ENCODE measurements around the gene KIAA0586. TPM values are rescaled to one million over a fixed set of nuclear protein-coding genes. Genes with fewer than 3 reads are reported as not detected.
"Not testable (repeated sequence)": the region's sequence is repeated elsewhere in the genome, so short reads cannot be mapped to it uniquely, and the experiment has no call there.

Gene KIAA0586
- total RNA-seq, 1 experiment from 2014 or later = 42.3 TPM

GRCh38 chr14:58401587-58401986 is 25.9 kb upstream of the KIAA0586 start:
- H3K27me3 ChIP-seq (ENCODE audit: low read length) = no peaks in the 10 kb centered on the region
- no peaks in the 10 kb centered on the region for H3K9me2 ChIP-seq (replicated peaks; ENCODE audit: insufficient read depth, low read length)
- no peaks in the 10 kb centered on the region for H3K9me3 ChIP-seq (ENCODE audit: low read length)
- no peak overlapping the region for H3K4me3 ChIP-seq (ENCODE audit: low read length)
- no peak for DNase-seq
- peaks cover 22% of the 10 kb centered on the region for H3K4me1 ChIP-seq (ENCODE audit: low read length)
- H3K36me3 ChIP-seq (ENCODE audit: insufficient read depth, low read length) = peaks cover 10% of the 10 kb centered on the region; the same call in 1 of the 2 replicates
- no peak overlapping the region for H2AFZ ChIP-seq (ENCODE audit: low read length)
- 0 out of 2 replicates have a peak, but pooled peaks cover 4% of the 10 kb centered on the region for H3K79me2 ChIP-seq (ENCODE audit: low read length)
- no peaks in the 10 kb centered on the region for H4K20me1 ChIP-seq (ENCODE audit: insufficient read depth, low read depth, low read length)
- no peak overlapping the region for H3K27ac ChIP-seq (ENCODE audit: low read length)
- no peak overlapping the region for H3K4me2 ChIP-seq (ENCODE audit: low read depth, low read length, poor library complexity, severe bottlenecking)
- H3K9ac ChIP-seq (ENCODE audit: low read length) = no peak overlapping the region

GRCh38 chr14:58408681-58409215 is 18.8 kb upstream of the KIAA0586 start:
- Histone ChIP-seq H2AFZ (ENCODE audit: low read length) (no peak overlapping the region), H3K9me2 (replicated peaks; ENCODE audit: insufficient read depth, low read length) (no peaks in the 10 kb centered on the region), H3K4me2 (ENCODE audit: low read depth, low read length, poor library complexity, severe bottlenecking) (no peak overlapping the region), H3K4me1 (ENCODE audit: low read length) (peaks cover 10% of the 10 kb centered on the region), H3K27me3 (ENCODE audit: low read length) (no peaks in the 10 kb centered on the region), H3K27ac (ENCODE audit: low read length) (no peak overlapping the region), H3K79me2 (ENCODE audit: low read length) (peaks cover 11% of the 10 kb centered on the region), H3K9ac (ENCODE audit: low read length) (no peak overlapping the region), H3K9me3 (ENCODE audit: low read length) (no peaks in the 10 kb centered on the region), H3K36me3 (ENCODE audit: insufficient read depth, low read length) (peaks cover 54% of the 10 kb centered on the region; the same call in 1 of the 2 replicates), H3K4me3 (ENCODE audit: low read length) (no peak overlapping the region), H4K20me1 (ENCODE audit: insufficient read depth, low read depth, low read length) (no peaks in the 10 kb centered on the region)
- no peak for DNase-seq

- Histone ChIP-seq H3K36me3 (ENCODE audit: insufficient read depth, low read length) (peaks cover 57% of the 10 kb centered on the region), H3K9me3 (ENCODE audit: low read length) (no peaks in the 10 kb centered on the region), H3K27ac (ENCODE audit: low read length) (no peak overlapping the region), H4K20me1 (ENCODE audit: insufficient read depth, low read depth, low read length) (no peaks in the 10 kb centered on the region), H2AFZ (ENCODE audit: low read length) (no peak overlapping the region), H3K9me2 (replicated peaks; ENCODE audit: insufficient read depth, low read length) (no peaks in the 10 kb centered on the region), H3K4me2 (ENCODE audit: low read depth, low read length, poor library complexity, severe bottlenecking) (no peak overlapping the region), H3K79me2 (ENCODE audit: low read length) (peaks cover 48% of the 10 kb centered on the region), H3K9ac (ENCODE audit: low read length) (no peak overlapping the region), H3K4me1 (ENCODE audit: low read length) (no peaks in the 10 kb centered on the region), H3K27me3 (ENCODE audit: low read length) (no peaks in the 10 kb centered on the region), H3K4me3 (ENCODE audit: low read length) (no peak overlapping the region)
- DNase-seq = no peak
Measured at GRCh38 chr14:58414845-58415244, 12.7 kb upstream of the KIAA0586 start.

GRCh38 chr14:58415636-58416547 is 11.6 kb upstream of the KIAA0586 start:
- no peaks in the 10 kb centered on the region for H3K27me3 ChIP-seq (ENCODE audit: low read length)
- H3K27ac ChIP-seq (ENCODE audit: low read length) = no peak overlapping the region
- DNase-seq = no peak
- no peaks in the 10 kb centered on the region for H3K4me1 ChIP-seq (ENCODE audit: low read length)
- no peaks in the 10 kb centered on the region for H3K9me3 ChIP-seq (ENCODE audit: low read length)
- H4K20me1 ChIP-seq (ENCODE audit: insufficient read depth, low read depth, low read length) = no peaks in the 10 kb centered on the region
- peaks cover 49% of the 10 kb centered on the region for H3K36me3 ChIP-seq (ENCODE audit: insufficient read depth, low read length)
- no peak overlapping the region for H2AFZ ChIP-seq (ENCODE audit: low read length)
- no peak overlapping the region for H3K9ac ChIP-seq (ENCODE audit: low read length)
- H3K9me2 ChIP-seq (replicated peaks; ENCODE audit: insufficient read depth, low read length) = no peaks in the 10 kb centered on the region
- no peak overlapping the region for H3K4me2 ChIP-seq (ENCODE audit: low read depth, low read length, poor library complexity, severe bottlenecking)
- H3K79me2 ChIP-seq (ENCODE audit: low read length) = peaks cover 52% of the 10 kb centered on the region
- no peak overlapping the region for H3K4me3 ChIP-seq (ENCODE audit: low read length)

- H3K36me3 ChIP-seq (ENCODE audit: insufficient read depth, low read length) = peaks cover 51% of the 10 kb centered on the region
Measured at GRCh38 chr14:58416934-58417333, 10.6 kb upstream of the KIAA0586 start.

GRCh38 chr14:58426670-58427280 is 744 bp upstream of the KIAA0586 start:
- Histone ChIP-seq H4K20me1 (ENCODE audit: insufficient read depth, low read depth, low read length) (no peaks in the 10 kb centered on the region), H3K79me2 (ENCODE audit: low read length) (peaks cover 70% of the 10 kb centered on the region), H3K27me3 (ENCODE audit: low read length) (no peaks in the 10 kb centered on the region), H3K4me2 (ENCODE audit: low read depth, low read length, poor library complexity, severe bottlenecking) (peak overlapping the region; percentile 92), H3K9me3 (ENCODE audit: low read length) (no peaks in the 10 kb centered on the region), H3K27ac (ENCODE audit: low read length) (peak overlapping the region; percentile 81), H3K9me2 (replicated peaks; ENCODE audit: insufficient read depth, low read length) (no peaks in the 10 kb centered on the region), H3K4me1 (ENCODE audit: low read length) (peaks cover 30% of the 10 kb centered on the region), H3K36me3 (ENCODE audit: insufficient read depth, low read length) (peaks cover 23% of the 10 kb centered on the region; the same call in 1 of the 2 replicates), H3K4me3 (ENCODE audit: low read length) (peak overlapping the region; percentile 88), H3K9ac (ENCODE audit: low read length) (peak overlapping the region; percentile 86), H2AFZ (ENCODE audit: low read length) (peak overlapping the region; percentile 98)
- peak; percentile 85 for DNase-seq

More at GRCh38 chr14:58416934-58417333, 10.6 kb upstream of the KIAA0586 start:
- H4K20me1 ChIP-seq (ENCODE audit: insufficient read depth, low read depth, low read length); H3K4me1 ChIP-seq (ENCODE audit: low read length); H2AFZ ChIP-seq (ENCODE audit: low read length); H3K9me2 ChIP-seq (replicated peaks; ENCODE audit: insufficient read depth, low read length); H3K4me3 ChIP-seq (ENCODE audit: low read length); H3K27me3 ChIP-seq (ENCODE audit: low read length); H3K9ac ChIP-seq (ENCODE audit: low read length); H3K4me2 ChIP-seq (ENCODE audit: low read depth, low read length, poor library complexity, severe bottlenecking); H3K27ac ChIP-seq (ENCODE audit: low read length); H3K9me3 ChIP-seq (ENCODE audit: low read length); DNase-seq: not testable (repeated sequence)
- H3K79me2 ChIP-seq (ENCODE audit: low read length) = peaks cover 57% of the 10 kb centered on the region

GRCh38 chr14:58428118-58428683 is 682 bp downstream of the KIAA0586 start:
- H3K9me3 ChIP-seq (ENCODE audit: low read length) = no peaks in the 10 kb centered on the region

GRCh38 chr14:58430156-58430555 is 2.6 kb downstream of the KIAA0586 start:
- Histone ChIP-seq H3K4me2 (ENCODE audit: low read depth, low read length, poor library complexity, severe bottlenecking) (peak overlapping the region; percentile 92), H4K20me1 (ENCODE audit: insufficient read depth, low read depth, low read length) (no peaks in the 10 kb centered on the region), H3K27me3 (ENCODE audit: low read length) (no peaks in the 10 kb centered on the region), H3K9ac (ENCODE audit: low read length) (no peak overlapping the region), H3K36me3 (ENCODE audit: insufficient read depth, low read length) (peaks cover 31% of the 10 kb centered on the region), H3K9me3 (ENCODE audit: low read length) (no peaks in the 10 kb centered on the region), H3K4me3 (ENCODE audit: low read length) (no peak overlapping the region), H3K4me1 (ENCODE audit: low read length) (peaks cover 30% of the 10 kb centered on the region), H3K79me2 (ENCODE audit: low read length) (peaks cover 61% of the 10 kb centered on the region), H3K9me2 (replicated peaks; ENCODE audit: insufficient read depth, low read length) (no peaks in the 10 kb centered on the region), H2AFZ (ENCODE audit: low read length) (no peak overlapping the region; the same call in 1 of the 2 replicates), H3K27ac (ENCODE audit: low read length) (no peak overlapping the region)
- DNase-seq = no peak

More at GRCh38 chr14:58428118-58428683, 682 bp downstream of the KIAA0586 start:
- Histone ChIP-seq H3K4me2 (ENCODE audit: low read depth, low read length, poor library complexity, severe bottlenecking) (peak overlapping the region; percentile 92), H4K20me1 (ENCODE audit: insufficient read depth, low read depth, low read length) (no peaks in the 10 kb centered on the region), H3K27ac (ENCODE audit: low read length) (peak overlapping the region; percentile 81), H3K9me2 (replicated peaks; ENCODE audit: insufficient read depth, low read length) (no peaks in the 10 kb centered on the region), H3K27me3 (ENCODE audit: low read length) (no peaks in the 10 kb centered on the region), H3K36me3 (ENCODE audit: insufficient read depth, low read length) (peaks cover 25% of the 10 kb centered on the region), H2AFZ (ENCODE audit: low read length) (peak overlapping the region; percentile 49; the same call in 1 of the 2 replicates), H3K9ac (ENCODE audit: low read length) (peak overlapping the region; percentile 86), H3K4me3 (ENCODE audit: low read length) (peak overlapping the region; percentile 88), H3K79me2 (ENCODE audit: low read length) (peaks cover 71% of the 10 kb centered on the region), H3K4me1 (ENCODE audit: low read length) (peaks cover 30% of the 10 kb centered on the region)
- peak; percentile 80 for DNase-seq
